HCT116 (cell line): ENCODE measurements around the gene ADARB2. TPM values are rescaled to one million over a fixed set of nuclear protein-coding genes. Genes with fewer than 3 reads are reported as not detected.

Experiments used
- ATAC-seq: fragments of 200-7000 bp; cut with Tn5 transposase; 2 replicates; pipeline ENCODE4 v1.9.1; 2020; ENCODE audit warnings: mild to moderate bottlenecking, moderate library complexity
- BruUV-seq: library from RNA; stranded (reverse); fragments of 400-500 nt; replicated peaks from 2 replicates; lab custom pipeline; 2021; lab: Mats Ljungman, UMichigan
- CTCF ChIA-PET: fragments of 300-600 bp; sonication (Branson Sonifier 250); formaldehyde crosslinking; loops from one replicate; lab custom pipeline; 2021; ENCODE audit warnings: antibody characterized with exemption; lab: Charles Lee
- POLR2A ChIA-PET: fragments of 300-600, 350-600 bp; sonication (Branson Sonifier 250); formaldehyde crosslinking; loops from one replicate; lab custom pipeline; 2021; ENCODE audit warnings: antibody characterized with exemption; lab: Charles Lee
- RAD21 ChIA-PET, 2 experiments: fragments of 300-600 bp; sonication (Branson Sonifier 250); formaldehyde crosslinking; loops; one replicate each; lab custom pipeline; 2023; ENCODE audit warnings: low total read pairs in 2 of 2; ENCODE audit not compliant: uncharacterized antibody in 2 of 2, unreplicated experiment in 2 of 2, low non-redundant PET in 1 of 2; lab: Charles Lee
- DNase-seq: peaks from one replicate; pipeline ENCODE4 v3.0.0-alpha.2; 2010; ENCODE audit warnings: low read depth, low spot score
- H2AFZ ChIP-seq: fragments of 200-600 bp; shearing (Covaris generic), sonication (generic); 2 replicates; pipeline ENCODE4 v1.6.1; 2017; ENCODE audit warnings: low read depth, mixed run types, mixed read lengths, antibody characterized with exemption, low read length; ENCODE audit not compliant: poor library complexity, severe bottlenecking
- H3K27ac ChIP-seq: 2 replicates; pipeline ENCODE4 v1.5.1; 2012; ENCODE audit warnings: low read depth, low read length
- H3K27me3 ChIP-seq: fragments of 200-600 bp; sonication (generic); 2 replicates; pipeline ENCODE4 v1.6.1; 2016; ENCODE audit warnings: mixed run types, low read length, mixed read lengths; ENCODE audit not compliant: insufficient read depth
- H3K36me3 ChIP-seq, 2 experiments: fragments of 200-500 bp in 1 of 2; fragments of 200-600 bp in 1 of 2; sonication (Bioruptor generic) in 1 of 2; sonication (generic) in 1 of 2; 2 replicates each; pipeline versions ENCODE4 v1.5.1 to v1.6.1; 2014 to 2016; ENCODE audit warnings: low read length in 2 of 2, inconsistent platforms in 1 of 2, mixed read lengths in 1 of 2, mixed run types in 1 of 2; ENCODE audit not compliant: insufficient read depth in 2 of 2, control insufficient read depth in 1 of 2
- H3K4me1 ChIP-seq, 2 experiments: fragments of 200-600 bp in 1 of 2; sonication (generic) in 1 of 2; 2 replicates each; pipeline versions ENCODE4 v1.5.1 to v1.6.1; 2012 to 2017; ENCODE audit warnings: low read length in 2 of 2, inconsistent platforms in 1 of 2, mild to moderate bottlenecking in 1 of 2, mixed read lengths in 1 of 2, mixed run types in 1 of 2, moderate library complexity in 1 of 2; ENCODE audit not compliant: insufficient read depth in 2 of 2, control insufficient read depth in 1 of 2
- H3K4me2 ChIP-seq: fragments of 200-600 bp; sonication (generic); 2 replicates; pipeline ENCODE4 v1.6.1; 2017; ENCODE audit warnings: mixed run types, low read length, mixed read lengths
- H3K4me3 ChIP-seq, 2 experiments: fragments of 200-600 bp in 1 of 2; sonication (generic) in 1 of 2; replicated peaks in 1 of 2; 2 replicates each; pipeline ENCODE4 v1.5.1; 2011 to 2016; ENCODE audit warnings: low read length in 2 of 2, control low read depth in 1 of 2, low read depth in 1 of 2, mild to moderate bottlenecking in 1 of 2, mixed read lengths in 1 of 2, mixed run types in 1 of 2
- H3K79me2 ChIP-seq: fragments of 200-600 bp; sonication (generic); 2 replicates; pipeline ENCODE4 v1.6.1; 2017; ENCODE audit warnings: mild to moderate bottlenecking, mixed run types, low read length, moderate library complexity, mixed read lengths; ENCODE audit not compliant: insufficient read depth
- H3K9ac ChIP-seq: fragments of 200-600 bp; sonication (generic); 2 replicates; pipeline ENCODE4 v1.6.1; 2016; ENCODE audit warnings: low read length, mixed read lengths
- H3K9me2 ChIP-seq: fragments of 200-600 bp; sonication (generic), shearing (Covaris generic); 2 replicates; pipeline ENCODE4 v1.6.1; 2017; ENCODE audit warnings: mixed run types, mild to moderate bottlenecking, moderate library complexity; ENCODE audit not compliant: insufficient read depth
- H3K9me3 ChIP-seq, 2 experiments: fragments of 200-500 bp in 1 of 2; fragments of 200-600 bp in 1 of 2; sonication (Bioruptor generic) in 1 of 2; sonication (generic) in 1 of 2; 2 replicates each; pipeline ENCODE4 v1.6.1; 2014 to 2017; ENCODE audit warnings: low read length in 2 of 2, mixed read lengths in 2 of 2, inconsistent platforms in 1 of 2, low read depth in 1 of 2, mild to moderate bottlenecking in 1 of 2, mixed run types in 1 of 2, moderate library complexity in 1 of 2; ENCODE audit not compliant: control insufficient read depth in 1 of 2, insufficient read depth in 1 of 2
- H4K20me1 ChIP-seq: fragments of 200-600 bp; sonication (generic), shearing (Covaris generic); 2 replicates; pipeline ENCODE4 v1.6.1; 2017; ENCODE audit warnings: mixed run types, mild to moderate bottlenecking, moderate library complexity; ENCODE audit not compliant: insufficient read depth
- CBX3 ChIP-seq: IDR thresholded peaks from 2 replicates; pipeline ENCODE4 v1.6.1; 2012; ENCODE audit warnings: low read depth
- CEBPB ChIP-seq: IDR thresholded peaks from 2 replicates; pipeline ENCODE4 v1.6.1; 2012; ENCODE audit warnings: low read depth
- EGR1 ChIP-seq: IDR thresholded peaks from 2 replicates; pipeline ENCODE4 v1.6.1; 2012; ENCODE audit warnings: low read depth
- ELF1 ChIP-seq: IDR thresholded peaks from 2 replicates; pipeline ENCODE4 v1.6.1; 2012; ENCODE audit warnings: low read depth, borderline replicate concordance
- EZH2 ChIP-seq: fragments of 200-600 bp; sonication (generic); IDR thresholded peaks from 2 replicates; pipeline ENCODE4 v1.6.1; 2017; ENCODE audit warnings: antibody characterized with exemption, mixed run types
- EZH2phosphoT487 ChIP-seq: fragments of 200-600 bp; IDR thresholded peaks from 2 replicates; pipeline ENCODE4 v1.6.1; 2018; ENCODE audit warnings: antibody characterized with exemption, borderline replicate concordance
- JUND ChIP-seq: IDR thresholded peaks from 2 replicates; pipeline ENCODE4 v1.6.1; 2012
- MAX ChIP-seq: IDR thresholded peaks from 2 replicates; pipeline ENCODE4 v1.6.1; 2012
- POLR2AphosphoS5 ChIP-seq: IDR thresholded peaks from 2 replicates; pipeline ENCODE4 v1.6.1; 2011; ENCODE audit warnings: mild to moderate bottlenecking, low read depth, low read length, moderate library complexity
- RAD21 ChIP-seq: IDR thresholded peaks from 2 replicates; pipeline ENCODE4 v1.6.1; 2012; ENCODE audit warnings: low read depth, mild to moderate bottlenecking
- REST ChIP-seq: IDR thresholded peaks from 2 replicates; pipeline ENCODE4 v1.6.1; 2012; ENCODE audit warnings: low read depth
- SIN3A ChIP-seq: IDR thresholded peaks from 2 replicates; pipeline ENCODE4 v1.6.1; 2012; ENCODE audit warnings: low read depth
- SRF ChIP-seq: IDR thresholded peaks from 2 replicates; pipeline ENCODE4 v1.6.1; 2012; ENCODE audit warnings: low read depth
- YY1 ChIP-seq: IDR thresholded peaks from 2 replicates; pipeline ENCODE4 v1.6.1; 2011; ENCODE audit warnings: low read length, low read depth, moderate library complexity, mild to moderate bottlenecking; ENCODE audit not compliant: insufficient replicate concordance; ENCODE audit errors: extremely low read depth
- ZBTB33 ChIP-seq: IDR thresholded peaks from 2 replicates; pipeline ENCODE4 v1.6.1; 2011; ENCODE audit warnings: mild to moderate bottlenecking, low read length, moderate library complexity; ENCODE audit not compliant: insufficient replicate concordance; ENCODE audit errors: extremely low read depth
- ZNF274 ChIP-seq: fragments of 200-500 bp; sonication (Bioruptor generic); IDR thresholded peaks from 2 replicates; pipeline ENCODE4 v1.6.1; 2014; ENCODE audit warnings: mild to moderate bottlenecking, low read depth, low read length, inconsistent platforms
- intact Hi-C: fragments of 100-400 bp; cut with micrococcal nuclease; formaldehyde crosslinking; loops from 2 replicates; pipeline ENCODE4 v1.10.0; 2022
- total RNA-seq: library from RNA; stranded (reverse); gene quantifications from one replicate; pipeline ENCODE4 v1.2.1, GENCODE V29; 2021; ENCODE audit not compliant: unreplicated experiment
- TF ChIP-seq, protein P1 (sequence below), 3 experiments: fragments of 200-600 bp in 1 of 3; sonication (generic) in 1 of 3; IDR thresholded peaks in 2 of 3; conservative IDR thresholded peaks in 1 of 3; 2 replicates each; pipeline ENCODE4 v1.5.1; 2012 to 2017; ENCODE audit warnings: low read depth in 2 of 3, low read length in 2 of 3, antibody characterized with exemption in 1 of 3, borderline replicate concordance in 1 of 3, control low read depth in 1 of 3, mild to moderate bottlenecking in 1 of 3, mixed read lengths in 1 of 3, mixed run types in 1 of 3, moderate library complexity in 1 of 3; ENCODE audit not compliant: insufficient read depth in 1 of 3
- TF ChIP-seq, protein P2 (sequence below): IDR thresholded peaks from 2 replicates; pipeline ENCODE4 v1.6.1; 2012

ADARB2 gene
- total RNA-seq, 1 experiment from 2014 or later, result not detected

GRCh38 chr10:1729751-1730150 is 7.6 kb downstream of the ADARB2 start (continued):
- TF ChIP-seq SIN3A, result no peak
- TF ChIP-seq, protein P1, sequence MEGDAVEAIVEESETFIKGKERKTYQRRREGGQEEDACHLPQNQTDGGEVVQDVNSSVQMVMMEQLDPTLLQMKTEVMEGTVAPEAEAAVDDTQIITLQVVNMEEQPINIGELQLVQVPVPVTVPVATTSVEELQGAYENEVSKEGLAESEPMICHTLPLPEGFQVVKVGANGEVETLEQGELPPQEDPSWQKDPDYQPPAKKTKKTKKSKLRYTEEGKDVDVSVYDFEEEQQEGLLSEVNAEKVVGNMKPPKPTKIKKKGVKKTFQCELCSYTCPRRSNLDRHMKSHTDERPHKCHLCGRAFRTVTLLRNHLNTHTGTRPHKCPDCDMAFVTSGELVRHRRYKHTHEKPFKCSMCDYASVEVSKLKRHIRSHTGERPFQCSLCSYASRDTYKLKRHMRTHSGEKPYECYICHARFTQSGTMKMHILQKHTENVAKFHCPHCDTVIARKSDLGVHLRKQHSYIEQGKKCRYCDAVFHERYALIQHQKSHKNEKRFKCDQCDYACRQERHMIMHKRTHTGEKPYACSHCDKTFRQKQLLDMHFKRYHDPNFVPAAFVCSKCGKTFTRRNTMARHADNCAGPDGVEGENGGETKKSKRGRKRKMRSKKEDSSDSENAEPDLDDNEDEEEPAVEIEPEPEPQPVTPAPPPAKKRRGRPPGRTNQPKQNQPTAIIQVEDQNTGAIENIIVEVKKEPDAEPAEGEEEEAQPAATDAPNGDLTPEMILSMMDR (IDR thresholded peaks at IDR 0.05 in 2 of 3, conservative IDR thresholded peaks at IDR 0.05 in 1 of 3; ENCODE audit: borderline replicate concordance in 1 of 3, insufficient read depth in 1 of 3, low read depth in 2 of 3, low read length in 2 of 3), result no peak
- TF ChIP-seq SRF, result no peak
- no peak for TF ChIP-seq CEBPB
- no peak for TF ChIP-seq MAX
- no peak for TF ChIP-seq POLR2AphosphoS5
- no peak for TF ChIP-seq ZNF274
- TF ChIP-seq JUND, result no peak
- no peak for TF ChIP-seq YY1
- TF ChIP-seq, all 23 proteins: peak for 0

DNA sequence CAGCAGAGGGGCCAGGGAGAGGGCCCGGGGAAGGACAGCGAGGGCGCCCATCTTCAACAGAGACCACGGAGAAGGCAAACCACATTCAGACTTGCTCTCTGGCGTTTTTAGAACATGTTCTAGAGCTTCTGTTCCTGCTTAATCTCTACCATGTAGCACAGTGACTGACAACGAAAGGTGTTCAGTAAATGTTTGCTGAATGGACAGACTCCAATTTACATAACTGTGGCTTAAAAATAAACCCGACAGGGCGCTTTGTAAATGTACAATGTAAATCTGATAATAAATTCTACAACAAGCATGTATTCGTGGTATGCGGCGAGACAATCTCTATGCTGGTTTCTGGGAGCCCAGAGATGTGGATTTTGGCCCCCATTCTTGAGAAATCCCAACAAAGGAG is 10.5 kb downstream of the ADARB2 start:
- H3K9me3 ChIP-seq, result no peaks in the 10 kb centered on the region
- ChIA-PET RAD21 (no interaction called here), POLR2A (no interaction called here), CTCF (no interaction called here)
- intact Hi-C loops, result no loop called here
- ATAC-seq (no peak), DNase-seq (no peak)
- no peak overlapping the region for H3K4me2 ChIP-seq
- H2AFZ ChIP-seq, result no peak overlapping the region
- no peaks in the 10 kb centered on the region for H3K27me3 ChIP-seq
- no peak overlapping the region for H3K4me3 ChIP-seq
- H3K4me1 ChIP-seq, result no peaks in the 10 kb centered on the region
- no peak overlapping the region for H3K9ac ChIP-seq
- H3K36me3 ChIP-seq, result no peaks in the 10 kb centered on the region
- H3K9me2 ChIP-seq, result no peaks in the 10 kb centered on the region
- no peak overlapping the region for H3K27ac ChIP-seq
- BruUV-seq, result no TSS peak
- H3K79me2 ChIP-seq, result no peaks in the 10 kb centered on the region
- H4K20me1 ChIP-seq, result no peaks in the 10 kb centered on the region
- TF ChIP-seq ZBTB33 (no peak), JUND (no peak), POLR2AphosphoS5 (no peak), SIN3A (no peak), EZH2phosphoT487 (no peak), REST (no peak), CEBPB (no peak), YY1 (no peak), ELF1 (no peak), RAD21 (no peak), EGR1 (no peak), CBX3 (no peak), ZNF274 (no peak), EZH2 (no peak)
- TF ChIP-seq, protein P2, sequence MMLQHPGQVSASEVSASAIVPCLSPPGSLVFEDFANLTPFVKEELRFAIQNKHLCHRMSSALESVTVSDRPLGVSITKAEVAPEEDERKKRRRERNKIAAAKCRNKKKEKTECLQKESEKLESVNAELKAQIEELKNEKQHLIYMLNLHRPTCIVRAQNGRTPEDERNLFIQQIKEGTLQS, result no peak
